Measurements from ENCODE around the gene CD34. TPM values are rescaled to one million over a fixed set of nuclear protein-coding genes. Genes with fewer than 3 reads are reported as not detected.

Gene CD34
- total RNA-seq, 1 donor from 2014 or later, result 40.9 TPM

GRCh38 chr1:207873055-207873890 lies 37.7 kb downstream of the CD34 start:
- no peak for DNase-seq (ENCODE audit: low spot score)

DNA sequence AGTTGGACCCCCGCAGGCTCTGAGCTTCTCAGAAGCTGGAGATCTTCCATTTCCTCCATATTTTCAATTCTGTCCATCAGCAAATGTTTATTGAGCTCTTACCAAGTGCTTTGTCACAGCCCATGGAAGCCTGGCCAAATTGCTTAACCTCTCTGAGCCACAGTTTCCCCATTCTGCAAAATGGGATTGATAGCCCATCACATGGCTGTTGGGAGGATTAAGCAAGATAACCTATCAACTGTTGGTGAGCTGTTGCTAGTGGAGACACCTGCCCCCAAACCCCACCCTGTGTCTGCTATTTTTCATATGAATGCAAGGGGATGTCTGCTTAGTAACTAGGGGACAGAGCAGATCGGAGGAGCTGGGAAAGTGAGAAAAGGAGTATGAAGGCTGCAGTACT lies 38.3 kb downstream of the CD34 start:
- DNase-seq (ENCODE audit: low spot score), result no peak

- no peak for DNase-seq (ENCODE audit: low spot score)
These were observed 39.7 kb downstream of the CD34 start for GRCh38 chr1:207871117-207871649.

- DNase-seq (ENCODE audit: low spot score), result no peak
These were observed 40.5 kb downstream of the CD34 start for GRCh38 chr1:207870306-207871031.

GRCh38 chr1:207869859-207870258 lies 41.1 kb downstream of the CD34 start:
- no peak for DNase-seq (ENCODE audit: low spot score)

- peak; percentile 85 for DNase-seq (ENCODE audit: low spot score)
These were observed 41.9 kb downstream of the CD34 start for GRCh38 chr1:207868774-207869721.

DNA sequence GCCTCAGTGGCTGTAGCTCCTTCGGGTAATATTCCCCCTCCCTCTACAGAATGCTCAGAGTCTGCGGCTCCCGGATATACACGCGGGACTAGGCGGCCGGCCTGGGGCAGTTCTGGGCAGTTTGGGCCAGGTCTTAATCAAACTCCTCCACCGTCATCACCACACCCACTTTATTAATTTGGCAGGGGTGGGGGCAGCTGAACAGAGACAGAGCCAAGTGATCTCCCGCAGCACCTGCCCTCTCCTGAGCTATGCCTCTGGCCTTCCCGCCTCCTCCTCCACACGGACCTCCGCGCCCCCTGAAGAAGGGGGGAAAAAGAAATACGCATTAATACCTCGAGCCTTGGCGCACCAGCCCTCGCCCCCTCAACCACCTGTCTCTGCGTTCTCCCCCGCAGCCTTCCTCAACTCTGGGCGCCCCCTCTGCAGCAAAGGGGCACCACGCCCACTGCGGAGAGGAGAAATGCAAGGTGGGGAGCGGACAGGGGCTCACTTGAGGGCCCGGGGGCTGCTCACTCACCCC lies 42.6 kb downstream of the CD34 start:
- DNase-seq (ENCODE audit: low spot score), result peak; percentile 88

GRCh38 chr1:207867136-207868109 lies 43.5 kb downstream of the CD34 start:
- peak; percentile 58 for DNase-seq (ENCODE audit: low spot score)

DNA sequence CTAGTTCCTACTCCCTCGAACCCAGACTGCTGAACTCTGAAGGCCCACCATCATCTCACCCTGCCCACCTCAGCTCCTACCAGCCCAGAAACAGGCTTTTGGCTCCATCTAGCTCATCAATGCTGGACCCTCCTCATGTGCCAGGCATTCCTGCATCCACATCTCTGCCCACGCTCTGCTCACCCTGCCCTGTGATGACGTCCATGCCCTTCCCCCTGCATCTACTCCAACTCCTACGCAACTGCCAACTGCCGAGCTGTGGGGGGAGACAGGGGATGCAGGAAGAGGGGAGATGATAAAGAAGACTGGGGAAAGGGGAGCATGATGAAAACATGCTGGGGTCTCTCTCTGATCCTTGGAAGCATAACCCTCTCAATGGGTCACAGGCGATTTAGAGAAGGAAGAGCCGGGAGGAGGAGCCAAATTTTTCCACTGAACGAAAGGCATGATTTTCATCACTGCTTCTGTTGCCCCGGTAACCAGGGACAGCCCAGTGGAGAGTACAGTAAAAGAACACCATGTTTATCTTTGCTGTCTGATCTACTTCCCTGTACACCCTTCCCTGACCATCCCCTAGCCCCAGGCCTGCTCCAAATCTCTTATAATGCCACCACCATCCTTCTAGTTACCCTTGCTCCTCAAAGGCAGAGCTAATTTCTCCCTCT lies 44.3 kb downstream of the CD34 start:
- peak; percentile 72 for DNase-seq (ENCODE audit: low spot score)

DNA sequence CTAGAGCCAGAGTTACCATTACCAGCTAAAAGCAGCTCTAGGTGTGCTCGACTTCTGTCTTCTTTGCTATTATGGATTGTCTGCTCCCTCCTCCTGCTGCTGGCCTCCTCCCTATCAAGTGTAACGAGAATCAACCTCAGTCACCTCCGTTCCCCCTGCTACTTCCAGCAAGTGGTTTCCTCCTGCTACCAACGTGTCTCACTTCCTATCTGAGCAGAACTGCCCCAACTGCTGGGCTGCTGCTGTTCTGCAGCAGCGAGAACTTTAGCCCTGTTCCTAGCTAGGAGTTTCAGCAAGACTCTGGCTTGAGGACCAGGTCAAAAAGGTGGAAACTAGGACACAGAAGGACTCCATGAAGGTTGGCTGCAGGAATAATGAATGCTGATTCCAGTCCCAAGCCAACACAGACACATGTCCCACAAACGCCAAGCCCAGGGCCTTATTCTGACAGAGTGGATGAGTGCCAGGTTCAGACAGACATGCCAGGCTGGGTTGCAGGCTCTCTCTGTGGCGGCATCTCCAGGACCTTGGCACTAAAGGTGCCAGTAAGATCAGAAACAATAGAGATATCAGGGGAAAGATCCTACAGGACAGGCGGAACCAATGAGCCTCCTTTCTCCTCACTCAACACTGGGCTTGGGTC lies 46.9 kb downstream of the CD34 start:
- DNase-seq (ENCODE audit: low spot score), result peak; percentile 46

GRCh38 chr1:207862241-207862787 lies 48.6 kb downstream of the CD34 start:
- no peak for DNase-seq (ENCODE audit: low spot score)

DNA sequence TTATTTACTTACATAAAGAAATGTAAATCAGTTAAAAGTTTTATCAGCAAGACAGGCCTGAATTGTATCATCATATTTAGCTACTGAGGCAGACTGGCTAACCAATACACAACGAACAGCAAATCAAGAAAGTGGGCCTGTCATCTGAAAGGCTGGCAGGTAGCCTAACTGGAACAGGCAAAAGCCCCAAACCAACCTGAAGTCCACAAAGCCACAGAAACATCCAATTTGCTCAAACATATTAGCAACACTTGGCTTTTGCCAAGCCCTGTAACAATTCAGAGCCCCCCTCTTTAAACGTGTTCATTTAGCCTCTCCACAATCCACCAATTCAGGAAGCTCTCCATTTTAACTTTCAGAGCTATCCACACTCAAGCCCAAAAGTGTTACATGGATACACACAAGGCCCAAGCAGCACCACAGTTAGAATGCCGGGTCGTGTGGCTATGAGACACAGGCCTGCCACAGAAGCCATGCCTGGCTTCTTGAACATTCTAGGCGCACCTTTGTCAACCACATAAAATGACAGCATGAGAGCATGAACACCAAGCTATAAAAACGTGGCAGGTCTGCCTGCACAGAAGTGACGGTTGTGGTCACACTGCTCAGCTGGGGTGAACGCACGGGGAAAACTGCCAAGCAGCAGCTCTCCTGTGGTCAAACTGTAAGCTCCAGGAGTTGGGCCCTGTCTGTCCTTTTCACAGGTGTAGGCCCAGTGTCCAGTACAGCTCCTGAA lies 49.3 kb downstream of the CD34 start:
- DNase-seq (ENCODE audit: low spot score), result peak; percentile 40

DNA sequence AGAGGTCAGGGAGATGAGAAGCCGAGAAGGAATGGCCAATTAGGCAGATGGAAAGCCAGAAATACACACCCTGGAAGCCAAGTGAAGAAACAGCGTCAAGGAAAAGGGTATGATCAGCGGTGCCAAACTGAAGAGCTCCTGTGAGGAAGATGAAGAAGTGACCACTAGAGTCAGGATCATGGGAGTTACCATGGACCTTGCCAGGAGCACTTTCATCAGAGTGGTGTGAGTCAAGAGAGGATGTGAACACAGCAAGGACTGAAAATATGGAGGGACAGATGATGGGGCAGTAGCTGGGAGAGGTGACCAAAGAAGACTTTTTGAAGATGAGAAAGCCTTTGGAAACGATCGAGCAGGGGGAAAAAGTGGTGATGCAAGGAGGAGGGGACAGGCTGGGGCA lies 50.4 kb downstream of the CD34 start:
- DNase-seq (ENCODE audit: low spot score), result peak; percentile 14

DNA sequence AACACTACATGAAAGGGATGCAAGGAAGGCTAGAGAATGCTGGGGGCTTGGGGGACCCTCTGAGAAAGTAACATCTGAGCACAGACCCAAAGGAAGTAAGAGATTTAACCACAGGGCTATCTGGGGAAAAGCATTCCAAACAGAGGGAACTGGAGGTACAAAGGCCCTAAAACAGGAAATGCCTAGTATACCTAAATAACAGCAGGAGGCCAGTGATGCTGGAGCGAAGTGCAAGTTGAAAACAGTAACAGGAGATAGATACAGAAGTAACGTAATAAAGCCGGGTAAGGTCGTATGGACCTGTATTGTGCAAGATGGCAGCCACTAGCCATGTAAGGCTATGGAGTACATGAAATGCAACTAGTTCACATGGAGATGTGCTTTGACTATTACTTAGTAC lies 52.1 kb downstream of the CD34 start:
- DNase-seq (ENCODE audit: low spot score), result peak; percentile 17

DNA sequence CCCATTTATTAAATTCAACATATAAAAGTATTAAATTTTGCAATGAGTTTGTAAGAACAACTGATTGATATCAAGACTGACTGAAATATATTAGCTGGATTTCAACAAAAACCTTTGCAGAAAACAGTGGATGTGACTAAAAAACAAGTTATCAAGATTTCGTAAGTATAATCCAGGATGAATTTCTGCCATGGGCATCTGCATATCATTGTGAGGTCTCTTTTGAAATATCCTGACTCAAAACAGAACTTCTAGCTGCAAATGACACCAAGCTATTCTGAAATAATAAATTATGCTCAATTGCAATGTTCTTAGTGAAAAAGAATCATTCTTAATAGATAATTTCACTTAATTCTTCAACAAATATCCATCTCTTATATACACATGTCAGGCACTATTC lies 52.6 kb downstream of the CD34 start:
- no peak for DNase-seq (ENCODE audit: low spot score)

GRCh38 chr1:207857447-207857846 lies 53.5 kb downstream of the CD34 start:
- peak; percentile 5 for DNase-seq (ENCODE audit: low spot score)

- peak; percentile 0 for DNase-seq (ENCODE audit: low spot score)
These were observed 54.5 kb downstream of the CD34 start for GRCh38 chr1:207856276-207857023.
